HepG2 (cell line): Measurements from ENCODE around the gene ST8SIA1. TPM values are rescaled to one million over a fixed set of nuclear protein-coding genes. Genes with fewer than 3 reads are reported as not detected.

ENCODE experiments used
- ATAC-seq: fragments of 200-7000 bp; cut with Tn5 transposase; 3 replicates; pipeline ENCODE4 v1.9.1; 2020; ENCODE audit warnings: mild to moderate bottlenecking, moderate library complexity
- BruUV-seq: library from RNA; stranded (reverse); fragments of 400-500 nt; replicated peaks from 2 replicates; lab custom pipeline; 2021; lab: Mats Ljungman, UMichigan
- CTCF ChIA-PET: fragments of 300-600 bp; formaldehyde crosslinking; extraction: SDS; loops from one replicate; lab custom pipeline; 2021; ENCODE audit warnings: low total read pairs, inconsistent platforms, low intra/inter-chr PET ratio; lab: Yijun Ruan, JAX
- POLR2A ChIA-PET: fragments of 350-600 bp; sonication (Branson Sonifier 250); formaldehyde crosslinking; loops from one replicate; lab custom pipeline; 2020; ENCODE audit warnings: antibody characterized with exemption, inconsistent platforms; lab: Yijun Ruan, JAX
- DNase-seq: peaks from one replicate; pipeline ENCODE4 v3.0.0-alpha.2; 2015; ENCODE audit warnings: low spot score
- FAIRE-seq: peaks from 3 replicates; lab custom pipeline; 2011; peaks lifted over from hg19 to GRCh38; lab: Jason Lieb, UNC
- H2AFZ ChIP-seq: one replicate; pipeline ENCODE4 v1.6.1; 2011; ENCODE audit warnings: low read length, inconsistent platforms
- H3K27ac ChIP-seq: fragments of 300-600 bp; 3 replicates; pipeline ENCODE4 v1.8.0; 2011; ENCODE audit warnings: mixed run types, mild to moderate bottlenecking, mixed read lengths, low read length, inconsistent platforms; ENCODE audit not compliant: insufficient read depth; ENCODE audit errors: extremely low read length
- H3K27me3 ChIP-seq, 2 experiments: fragments of 200-600 bp in 1 of 2; 2 replicates in 1 of 2; 3 replicates in 1 of 2; pipeline versions ENCODE4 v1.6.0 to v1.8.0; 2011; ENCODE audit warnings: low read length in 2 of 2, mild to moderate bottlenecking in 2 of 2, moderate library complexity in 2 of 2, inconsistent platforms in 1 of 2; ENCODE audit not compliant: insufficient read depth in 2 of 2, control insufficient read depth in 1 of 2
- H3K36me3 ChIP-seq, 2 experiments: fragments of 200-600 bp in 1 of 2; replicated peaks in 1 of 2; 2 replicates in 1 of 2; 3 replicates in 1 of 2; pipeline versions ENCODE4 v1.5.1 to v1.8.0; 2011; ENCODE audit warnings: low read length in 2 of 2, inconsistent platforms in 1 of 2; ENCODE audit not compliant: insufficient read depth in 2 of 2, control insufficient read depth in 1 of 2
- H3K4me1 ChIP-seq: 2 replicates; pipeline ENCODE4 v1.5.1; 2012; ENCODE audit warnings: low read length, inconsistent platforms; ENCODE audit not compliant: insufficient read depth
- H3K4me2 ChIP-seq: 2 replicates; pipeline ENCODE4 v1.6.0; 2011; ENCODE audit warnings: low read depth, low read length, inconsistent platforms
- H3K4me3 ChIP-seq, 3 experiments: fragments of 200-600 bp in 1 of 3; sonication (generic), shearing (Covaris generic) in 1 of 3; replicated peaks in 1 of 3; 2 replicates each; pipeline ENCODE4 v1.5.1; 2011 to 2016; ENCODE audit warnings: low read length in 3 of 3, inconsistent platforms in 2 of 3, low read depth in 2 of 3, mild to moderate bottlenecking in 2 of 3, control low read depth in 1 of 3, mixed read lengths in 1 of 3; ENCODE audit not compliant: insufficient read depth in 1 of 3
- H3K79me2 ChIP-seq: one replicate; pipeline ENCODE4 v1.6.1; 2011; ENCODE audit warnings: low read length, inconsistent platforms; ENCODE audit not compliant: insufficient read depth
- H3K9ac ChIP-seq: 2 replicates; pipeline ENCODE4 v1.6.0; 2011; ENCODE audit warnings: mild to moderate bottlenecking, low read depth, low read length, inconsistent platforms; ENCODE audit not compliant: insufficient read depth
- H3K9me3 ChIP-seq: 2 replicates; pipeline ENCODE4 v1.5.1; 2012; ENCODE audit warnings: mild to moderate bottlenecking, low read length
- H4K20me1 ChIP-seq: 2 replicates; pipeline ENCODE4 v1.6.0; 2011; ENCODE audit warnings: inconsistent platforms, mild to moderate bottlenecking, low read length, moderate library complexity; ENCODE audit not compliant: insufficient read depth
- ARHGAP35 ChIP-seq: sonication (generic); formaldehyde crosslinking; IDR thresholded peaks from 2 replicates; pipeline ENCODE4 v1.9.0; 2022; ENCODE audit warnings: mild to moderate bottlenecking, inconsistent platforms, moderate library complexity, missing genetic modification reagents, borderline replicate concordance
- CHD2 ChIP-seq: IDR thresholded peaks from 2 replicates; pipeline ENCODE4 v1.6.1; 2011; ENCODE audit warnings: low read depth, low read length, improper control_type of control experiment
- HNF1A ChIP-seq, 2 experiments: sonication (generic) in 1 of 2; formaldehyde crosslinking in 1 of 2; IDR thresholded peaks; 2 replicates each; pipeline versions ENCODE4 v1.4.0 to v1.6.1; 2016 to 2020; ENCODE audit warnings: borderline replicate concordance in 1 of 2, low read depth in 1 of 2, mild to moderate bottlenecking in 1 of 2, missing genetic modification reagents in 1 of 2
- RELA ChIP-seq: sonication (generic); formaldehyde crosslinking; IDR thresholded peaks from 2 replicates; pipeline ENCODE4 v1.4.0; 2020; ENCODE audit warnings: missing genetic modification reagents
- THAP7 ChIP-seq: sonication (generic); formaldehyde crosslinking; IDR thresholded peaks from 2 replicates; pipeline ENCODE4 v1.8.1; 2023; ENCODE audit warnings: mild to moderate bottlenecking, missing genetic modification reagents
- ZNF101 ChIP-seq: sonication (generic); formaldehyde crosslinking; IDR thresholded peaks from 2 replicates; pipeline ENCODE4 v1.4.0; 2020; ENCODE audit warnings: mild to moderate bottlenecking, low read depth, missing genetic modification reagents, borderline replicate concordance
- ZNF451 ChIP-seq: sonication (generic); formaldehyde crosslinking; IDR thresholded peaks from 2 replicates; pipeline ENCODE4 v1.5.0; 2020; ENCODE audit warnings: mild to moderate bottlenecking, missing genetic modification reagents
- ZNF713 ChIP-seq: sonication (generic); formaldehyde crosslinking; IDR thresholded peaks from 2 replicates; pipeline ENCODE4 v1.4.0; 2020; ENCODE audit warnings: mild to moderate bottlenecking, missing genetic modification reagents
- ZSCAN5A ChIP-seq: sonication (generic); formaldehyde crosslinking; IDR thresholded peaks from 2 replicates; pipeline ENCODE4 v1.8.0; 2022; ENCODE audit warnings: mild to moderate bottlenecking, missing genetic modification reagents, borderline replicate concordance
- WGBS: methylation state at CpG from one replicate; pipeline ENCODE4 v1.1.6; 2017; ENCODE audit warnings: low lambda C conversion rate; 5-methylcytosine and 5-hydroxymethylcytosine counted together
- in situ Hi-C: cut with HindIII; loops from 2 replicates; pipeline ENCODE4 v1.10.0; 2017; ENCODE audit warnings: low pct_unique_long_range_greater_than_20kb; ENCODE audit not compliant: extremely low pct_ligation_motif_present
- intact Hi-C: fragments of 100-400 bp; cut with micrococcal nuclease; formaldehyde crosslinking; loops from one replicate; pipeline ENCODE4 v1.10.0; 2022; ENCODE audit not compliant: unreplicated experiment
- polyA plus RNA-seq, 8 experiments: library from polyadenylated mRNA; depleted of rRNA in 3 of 8; stranded (reverse) in 7 of 8; unstranded in 1 of 8; fragments of >200 nt; fragmentation: Illumina TruSeq in 4 of 8; extraction: Trizol in 4 of 8; gene quantifications; 2 replicates each; pipeline versions ENCODE4 v1.2.1 to v1.2.3, GENCODE V29; 2011 to 2016; ENCODE audit warnings: low read depth in 4 of 8, missing spikeins in 1 of 8, mixed read lengths in 1 of 8; ENCODE audit not compliant: insufficient read depth in 1 of 8
- total RNA-seq, 5 experiments: library from RNA; depleted of rRNA; stranded (reverse); fragments of >200 nt; fragmentation: Illumina TruSeq; extraction: Trizol; gene quantifications; 2 replicates each; pipeline ENCODE4 v1.2.3, GENCODE V29; 2016; ENCODE audit warnings: low read depth in 1 of 5
- TF ChIP-seq, protein P1 (sequence below): sonication (generic); formaldehyde crosslinking; conservative IDR thresholded peaks from 2 replicates; pipeline ENCODE4 v1.4.0; 2020; ENCODE audit warnings: missing genetic modification reagents
- TF ChIP-seq, protein P2 (sequence below): IDR thresholded peaks from 2 replicates; pipeline ENCODE4 v1.6.1; 2012; ENCODE audit warnings: low read length, improper control_type of control experiment

Gene ST8SIA1
- total and polyA plus RNA-seq, 2 of the 13 experiments (the other 11 are each of a cell fraction or from before 2014, with no cell fraction given): not detected

GRCh38 chr12:22276867-22277266 lies 57.6 kb downstream of the ST8SIA1 start:
- H2AFZ ChIP-seq: no peak overlapping the region
- H4K20me1 ChIP-seq: no peaks in the 10 kb centered on the region
- no peaks in the 10 kb centered on the region for H3K4me1 ChIP-seq
- H3K79me2 ChIP-seq: no peaks in the 10 kb centered on the region
- no peak for DNase-seq
- no peak overlapping the region for H3K4me3 ChIP-seq
- 0% methylated on average over 3 of the region's 3 CpGs for WGBS
- TF ChIP-seq CHD2: no peak
- TF ChIP-seq ZNF451: no peak
- TF ChIP-seq ZSCAN5A (CRISPR knock-in tag): no peak
- TF ChIP-seq THAP7 (CRISPR knock-in tag): no peak
- TF ChIP-seq, protein P1, sequence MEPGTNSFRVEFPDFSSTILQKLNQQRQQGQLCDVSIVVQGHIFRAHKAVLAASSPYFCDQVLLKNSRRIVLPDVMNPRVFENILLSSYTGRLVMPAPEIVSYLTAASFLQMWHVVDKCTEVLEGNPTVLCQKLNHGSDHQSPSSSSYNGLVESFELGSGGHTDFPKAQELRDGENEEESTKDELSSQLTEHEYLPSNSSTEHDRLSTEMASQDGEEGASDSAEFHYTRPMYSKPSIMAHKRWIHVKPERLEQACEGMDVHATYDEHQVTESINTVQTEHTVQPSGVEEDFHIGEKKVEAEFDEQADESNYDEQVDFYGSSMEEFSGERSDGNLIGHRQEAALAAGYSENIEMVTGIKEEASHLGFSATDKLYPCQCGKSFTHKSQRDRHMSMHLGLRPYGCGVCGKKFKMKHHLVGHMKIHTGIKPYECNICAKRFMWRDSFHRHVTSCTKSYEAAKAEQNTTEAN (CRISPR knock-in tag): no peak
- no peak for TF ChIP-seq RELA (CRISPR knock-in tag)
- no peak for TF ChIP-seq HNF1A (IDR thresholded peaks at IDR 0.05; ENCODE audit: low read depth)
- TF ChIP-seq HNF1A (CRISPR knock-in tag; IDR thresholded peaks at IDR 0.05; ENCODE audit: borderline replicate concordance): no peak
- no peak for TF ChIP-seq ARHGAP35 (CRISPR knock-in tag)
- no peak for TF ChIP-seq ZNF713 (CRISPR knock-in tag)
- TF ChIP-seq ZNF101 (CRISPR knock-in tag): no peak
- TF ChIP-seq, protein P2, sequence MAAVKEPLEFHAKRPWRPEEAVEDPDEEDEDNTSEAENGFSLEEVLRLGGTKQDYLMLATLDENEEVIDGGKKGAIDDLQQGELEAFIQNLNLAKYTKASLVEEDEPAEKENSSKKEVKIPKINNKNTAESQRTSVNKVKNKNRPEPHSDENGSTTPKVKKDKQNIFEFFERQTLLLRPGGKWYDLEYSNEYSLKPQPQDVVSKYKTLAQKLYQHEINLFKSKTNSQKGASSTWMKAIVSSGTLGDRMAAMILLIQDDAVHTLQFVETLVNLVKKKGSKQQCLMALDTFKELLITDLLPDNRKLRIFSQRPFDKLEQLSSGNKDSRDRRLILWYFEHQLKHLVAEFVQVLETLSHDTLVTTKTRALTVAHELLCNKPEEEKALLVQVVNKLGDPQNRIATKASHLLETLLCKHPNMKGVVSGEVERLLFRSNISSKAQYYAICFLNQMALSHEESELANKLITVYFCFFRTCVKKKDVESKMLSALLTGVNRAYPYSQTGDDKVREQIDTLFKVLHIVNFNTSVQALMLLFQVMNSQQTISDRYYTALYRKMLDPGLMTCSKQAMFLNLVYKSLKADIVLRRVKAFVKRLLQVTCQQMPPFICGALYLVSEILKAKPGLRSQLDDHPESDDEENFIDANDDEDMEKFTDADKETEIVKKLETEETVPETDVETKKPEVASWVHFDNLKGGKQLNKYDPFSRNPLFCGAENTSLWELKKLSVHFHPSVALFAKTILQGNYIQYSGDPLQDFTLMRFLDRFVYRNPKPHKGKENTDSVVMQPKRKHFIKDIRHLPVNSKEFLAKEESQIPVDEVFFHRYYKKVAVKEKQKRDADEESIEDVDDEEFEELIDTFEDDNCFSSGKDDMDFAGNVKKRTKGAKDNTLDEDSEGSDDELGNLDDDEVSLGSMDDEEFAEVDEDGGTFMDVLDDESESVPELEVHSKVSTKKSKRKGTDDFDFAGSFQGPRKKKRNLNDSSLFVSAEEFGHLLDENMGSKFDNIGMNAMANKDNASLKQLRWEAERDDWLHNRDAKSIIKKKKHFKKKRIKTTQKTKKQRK: no peak
- ChIA-PET POLR2A (no interaction called here), CTCF (no interaction called here)
- BruUV-seq: no TSS peak
- H3K27ac ChIP-seq: no peak overlapping the region
- no peak for ATAC-seq
- no peak overlapping the region for H3K9ac ChIP-seq
- no peaks in the 10 kb centered on the region for H3K9me3 ChIP-seq
- H3K36me3 ChIP-seq: no peaks in the 10 kb centered on the region
- H3K4me2 ChIP-seq: no peak overlapping the region
- FAIRE-seq: no peak
- in situ Hi-C loops: no loop called here
- intact Hi-C loops: no loop called here
- H3K27me3 ChIP-seq: no peaks in the 10 kb centered on the region
